Upper lobe of left lung (tissue), 4 donors: Measurements from ENCODE around the gene VTCN1.

ENCODE experiments used
- EP300 ChIP-seq, 4 donors: sonication (generic); formaldehyde crosslinking; IDR thresholded peaks; one replicate each; pipeline ENCODE4 v1.5.1; 2017; ENCODE audit warnings: antibody characterized with exemption in 4 of 4, control low read depth in 2 of 4
- POLR2AphosphoS5 ChIP-seq, 2 donors: sonication (generic); formaldehyde crosslinking; IDR thresholded peaks; one replicate each; pipeline ENCODE4 v1.5.1; 2017; ENCODE audit warnings: antibody characterized with exemption in 2 of 2
- TF ChIP-seq, protein P1 (sequence below), 6 experiments: fragments of 450-650 bp in 4 of 6; fragments of 200-600 bp in 2 of 6; sonication (generic) in 2 of 6; IDR thresholded peaks; one replicate each; pipeline ENCODE4 v1.5.1; 2016 to 2019; ENCODE audit warnings: antibody characterized with exemption in 6 of 6

DNA sequence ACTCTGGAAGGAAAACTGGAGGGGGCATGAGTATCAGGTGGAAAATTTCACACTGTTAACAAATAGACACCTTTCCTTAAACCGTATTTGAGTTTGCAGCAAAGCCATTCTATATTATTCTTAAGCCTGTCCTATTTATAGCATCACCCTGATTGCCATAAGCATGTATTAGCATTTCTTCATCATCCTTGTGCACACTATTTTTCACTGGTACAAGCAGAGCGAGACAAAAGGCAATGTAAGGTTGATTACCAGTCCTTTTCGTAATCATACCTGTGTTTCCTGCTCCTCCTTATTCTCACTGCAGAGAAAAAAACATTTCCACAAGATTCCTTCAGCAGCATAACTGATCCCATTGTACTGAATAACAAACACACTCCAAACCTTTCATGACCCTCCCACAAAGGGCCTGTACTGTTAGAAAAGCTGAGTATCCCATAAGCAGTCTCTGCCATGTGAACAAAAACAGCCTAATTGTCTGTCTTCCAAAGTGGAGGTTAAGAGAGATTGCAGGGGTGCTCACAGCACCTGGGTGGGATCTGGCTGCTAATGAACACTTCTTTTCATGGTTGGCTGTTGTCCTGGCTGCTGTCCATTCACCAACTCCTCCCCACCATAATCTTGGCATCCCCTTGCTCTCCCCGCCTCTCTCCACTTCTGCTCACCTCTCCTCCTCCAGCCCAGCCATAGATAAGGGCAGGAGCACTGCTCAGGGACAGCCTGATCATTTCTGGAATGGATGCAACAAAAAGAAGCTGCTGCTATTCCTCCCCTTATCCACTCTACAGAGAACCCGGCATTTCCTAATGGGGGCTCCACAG lies 30.4 kb downstream of the VTCN1 start:
- no peak for TF ChIP-seq POLR2AphosphoS5 (IDR thresholded peaks at IDR 0.05)
- TF ChIP-seq, protein P1, sequence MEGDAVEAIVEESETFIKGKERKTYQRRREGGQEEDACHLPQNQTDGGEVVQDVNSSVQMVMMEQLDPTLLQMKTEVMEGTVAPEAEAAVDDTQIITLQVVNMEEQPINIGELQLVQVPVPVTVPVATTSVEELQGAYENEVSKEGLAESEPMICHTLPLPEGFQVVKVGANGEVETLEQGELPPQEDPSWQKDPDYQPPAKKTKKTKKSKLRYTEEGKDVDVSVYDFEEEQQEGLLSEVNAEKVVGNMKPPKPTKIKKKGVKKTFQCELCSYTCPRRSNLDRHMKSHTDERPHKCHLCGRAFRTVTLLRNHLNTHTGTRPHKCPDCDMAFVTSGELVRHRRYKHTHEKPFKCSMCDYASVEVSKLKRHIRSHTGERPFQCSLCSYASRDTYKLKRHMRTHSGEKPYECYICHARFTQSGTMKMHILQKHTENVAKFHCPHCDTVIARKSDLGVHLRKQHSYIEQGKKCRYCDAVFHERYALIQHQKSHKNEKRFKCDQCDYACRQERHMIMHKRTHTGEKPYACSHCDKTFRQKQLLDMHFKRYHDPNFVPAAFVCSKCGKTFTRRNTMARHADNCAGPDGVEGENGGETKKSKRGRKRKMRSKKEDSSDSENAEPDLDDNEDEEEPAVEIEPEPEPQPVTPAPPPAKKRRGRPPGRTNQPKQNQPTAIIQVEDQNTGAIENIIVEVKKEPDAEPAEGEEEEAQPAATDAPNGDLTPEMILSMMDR (IDR thresholded peaks at IDR 0.05) = no peak
- TF ChIP-seq EP300 (IDR thresholded peaks at IDR 0.05) = no peak
